NCI-H524 treated with DMSO at 0.1 percent for 48 hours (cell line): ENCODE data around the gene KATNB1.
"Not testable (repeated sequence)": the region's sequence is repeated elsewhere in the genome, so short reads cannot be mapped to it uniquely, and the experiment has no call there.

ENCODE experiments used
- DNase-seq: peaks from one replicate; lab custom pipeline; 2025; lab: John Stamatoyannopoulos, UW

Gene KATNB1

DNA sequence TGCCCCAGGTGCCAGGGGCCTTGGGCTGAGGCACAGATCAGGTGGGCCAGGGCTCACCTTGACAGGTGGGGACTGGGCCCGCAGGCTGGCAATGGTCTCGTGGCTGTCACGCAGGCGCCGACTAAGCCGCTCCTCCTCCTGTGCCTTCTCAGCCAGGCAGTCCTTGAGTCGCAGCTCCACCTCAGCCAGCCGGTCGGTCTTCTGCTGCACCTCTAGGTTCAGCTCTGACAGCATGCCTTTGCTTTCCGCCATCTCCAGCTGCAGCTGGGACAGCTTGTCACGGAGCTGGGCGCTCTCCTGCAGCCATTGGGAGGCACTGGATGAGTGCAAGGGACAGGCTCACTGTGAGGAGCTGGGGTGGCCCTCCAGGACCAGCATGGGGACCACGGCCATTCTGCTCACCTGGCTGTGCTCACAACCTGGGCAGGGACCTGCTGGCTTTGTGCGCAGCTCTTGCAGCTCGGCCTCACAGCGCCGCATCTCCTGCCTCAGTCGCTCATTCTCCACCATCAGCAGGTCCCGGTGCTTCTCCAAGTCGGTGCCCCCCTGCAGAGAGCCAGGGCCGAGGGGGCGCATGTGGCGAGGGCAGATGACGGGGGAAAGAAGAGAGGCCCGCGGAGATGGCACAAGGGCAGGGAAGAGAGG, 35.7 kb downstream of the KATNB1 start:
- DNase-seq = no peak

DNA sequence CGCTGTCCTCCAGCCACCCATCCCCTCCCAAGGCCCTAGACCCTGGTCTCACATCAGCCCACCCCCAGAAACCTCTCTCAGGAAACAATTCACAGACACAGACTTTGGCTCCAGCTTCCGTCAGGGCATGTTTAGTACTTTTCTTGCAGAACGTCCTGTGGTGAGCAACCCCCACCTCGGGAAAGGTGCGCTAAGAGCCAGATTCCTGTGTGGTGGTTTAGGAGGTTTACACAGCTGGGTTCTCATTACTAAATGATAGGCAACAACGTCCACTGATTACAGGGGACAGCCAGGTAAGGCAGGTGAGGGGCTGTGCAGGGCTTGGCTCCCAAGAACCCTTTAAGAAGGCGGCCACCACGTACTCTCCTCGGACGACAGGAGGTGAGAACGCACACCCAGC, 37.4 kb downstream of the KATNB1 start:
- no peak for DNase-seq

DNA sequence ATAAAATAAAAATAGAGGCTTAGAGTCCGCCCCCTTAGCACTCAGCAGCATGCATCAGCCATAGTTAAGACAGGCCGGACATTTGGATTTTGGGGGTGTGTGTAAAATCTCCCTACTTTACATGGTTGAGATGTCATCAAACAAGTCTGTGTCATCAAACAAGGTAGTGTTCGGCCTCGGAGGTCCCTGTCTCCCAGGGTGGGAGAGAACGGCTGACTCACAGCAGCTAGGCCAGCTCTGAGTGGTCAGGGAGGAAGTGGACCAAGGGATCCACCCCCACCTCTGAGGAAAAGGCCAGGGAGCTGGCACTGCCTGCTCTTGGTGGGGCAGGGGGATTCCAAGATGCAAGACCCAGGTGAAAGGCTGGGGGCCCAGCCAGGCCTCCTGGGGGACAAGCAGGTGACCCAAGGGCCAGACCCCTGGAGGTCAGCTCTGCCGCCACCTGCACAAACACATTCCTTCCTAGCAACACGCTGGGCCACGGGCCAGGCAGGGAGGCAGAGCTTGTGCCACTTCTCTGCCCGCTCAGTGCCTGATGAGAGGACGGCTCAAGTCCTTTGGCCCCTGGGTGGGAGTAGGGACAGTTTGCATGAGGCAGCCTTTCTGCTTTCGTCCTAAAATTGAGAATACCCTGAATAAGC, 38.2 kb downstream of the KATNB1 start:
- no peak for DNase-seq

GRCh38 chr16:57774705-57775285, 39.2 kb downstream of the KATNB1 start:
- DNase-seq = no peak

DNA sequence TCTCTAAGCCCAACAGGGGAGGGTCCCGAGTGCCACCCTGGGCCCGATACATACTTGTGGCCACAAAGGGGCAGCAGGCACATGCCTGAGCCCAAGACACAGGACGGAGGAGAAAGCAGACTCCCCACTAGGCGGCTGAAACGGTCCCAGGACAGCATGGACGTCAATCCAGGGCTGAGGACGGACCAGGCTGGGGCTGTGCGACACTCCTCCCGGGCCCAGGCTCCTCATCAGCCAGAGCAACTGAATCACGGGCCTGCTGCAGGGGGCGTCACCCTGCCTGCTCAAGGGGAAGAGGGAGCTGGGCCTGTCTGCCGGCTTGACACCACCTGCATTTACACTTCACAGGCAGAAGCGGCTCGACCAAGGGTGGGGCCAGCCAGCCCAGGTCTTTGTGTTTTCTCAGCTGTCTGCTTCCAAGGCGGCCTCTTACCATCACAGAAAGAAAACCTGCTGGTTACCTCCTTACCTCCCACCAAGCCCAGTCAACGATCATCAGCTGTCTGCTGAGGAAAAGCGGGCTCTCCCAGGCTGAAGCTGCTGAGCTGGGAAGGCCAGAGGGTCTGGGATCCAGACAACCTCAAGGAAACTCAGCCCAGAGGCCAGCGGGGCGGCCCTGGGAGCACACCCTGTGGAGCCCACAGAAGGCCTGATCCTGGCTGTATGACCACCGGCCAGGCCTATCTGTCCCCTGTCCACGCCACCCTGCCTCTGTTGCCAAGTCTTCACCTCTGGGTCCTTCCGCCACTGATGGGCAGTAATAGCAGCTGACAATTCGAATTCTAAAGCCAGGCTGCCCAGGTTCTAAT, 40.3 kb downstream of the KATNB1 start:
- no peak for DNase-seq

DNA sequence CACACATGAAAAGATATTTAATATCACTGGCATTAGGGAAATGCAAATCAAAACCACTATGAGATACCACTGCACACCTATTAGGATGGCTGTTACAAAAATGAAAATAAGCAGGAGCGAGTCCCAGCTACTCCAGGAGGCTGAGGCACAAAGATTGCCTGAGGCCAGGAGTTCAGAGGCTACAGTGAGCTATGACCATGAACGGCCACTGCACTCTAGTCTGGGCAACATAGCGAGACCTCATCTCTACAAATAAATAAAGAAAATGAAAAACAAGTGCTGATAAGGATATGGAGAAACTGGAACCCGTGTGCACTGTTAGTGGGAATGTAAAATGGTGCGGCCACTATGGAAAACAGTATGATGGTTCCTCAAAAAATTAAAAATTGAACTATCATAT, 43.1 kb downstream of the KATNB1 start:
- no peak for DNase-seq

GRCh38 chr16:57779836-57780235, 44.3 kb downstream of the KATNB1 start:
- not testable (repeated sequence) for DNase-seq

DNA sequence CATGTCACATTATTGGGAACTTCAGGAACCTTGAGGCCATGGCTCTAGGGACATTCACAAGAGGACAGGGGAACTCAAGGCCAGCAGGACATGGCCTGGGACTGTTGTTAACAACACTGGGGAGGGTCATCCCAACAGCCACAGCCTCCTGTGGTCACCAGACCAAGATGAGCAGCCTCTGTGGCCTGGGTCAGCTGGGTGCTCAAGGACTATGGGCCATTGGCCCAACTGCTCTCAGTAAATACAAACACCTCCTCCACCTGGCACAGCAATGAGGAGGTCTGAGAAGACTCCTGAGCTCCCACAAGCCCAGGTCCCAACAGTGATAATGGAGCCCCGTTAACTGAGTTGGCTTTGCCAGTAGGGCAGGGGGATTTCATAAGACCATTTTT, 45.8 kb downstream of the KATNB1 start:
- DNase-seq = no peak

DNA sequence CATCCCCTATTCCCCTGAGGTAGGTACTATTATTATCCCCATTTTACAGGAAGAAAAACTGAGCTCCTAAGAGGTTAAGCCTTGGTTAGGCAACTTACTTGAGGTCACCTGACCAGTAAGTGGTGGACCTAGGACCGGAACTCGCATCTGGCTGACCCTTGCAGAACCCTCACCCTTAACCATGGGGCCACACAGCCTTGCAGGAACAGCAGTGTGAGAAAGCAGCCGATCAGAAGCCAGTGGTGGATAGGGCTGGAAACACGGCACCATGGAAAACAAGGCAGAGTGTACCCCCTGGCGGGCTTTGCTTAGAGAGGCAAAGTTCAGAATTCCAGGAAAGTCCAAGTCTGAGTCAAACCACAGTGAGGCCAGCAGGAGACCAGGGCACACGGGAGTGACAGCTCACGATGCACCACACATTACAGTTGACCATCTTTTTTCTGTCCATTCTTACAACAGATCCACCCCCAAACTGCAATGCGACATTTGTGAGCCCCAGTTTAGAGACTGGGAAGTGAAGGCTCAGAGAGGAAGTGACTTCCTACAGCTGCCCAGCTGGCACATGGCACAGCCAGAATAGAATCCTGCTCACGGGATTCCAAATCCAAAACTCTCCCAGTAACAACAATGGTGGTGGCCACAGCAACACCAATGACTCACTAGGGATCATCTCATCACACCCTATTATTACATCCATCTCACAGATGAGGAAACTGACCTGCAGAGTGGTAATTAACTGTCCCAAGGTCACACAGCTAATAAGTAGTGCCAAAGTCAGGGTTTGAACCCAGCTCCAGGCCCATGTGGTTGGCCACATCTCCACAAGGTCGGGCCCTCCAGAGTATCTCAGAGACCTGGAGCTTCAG, 46.4 kb downstream of the KATNB1 start:
- DNase-seq = no peak

DNA sequence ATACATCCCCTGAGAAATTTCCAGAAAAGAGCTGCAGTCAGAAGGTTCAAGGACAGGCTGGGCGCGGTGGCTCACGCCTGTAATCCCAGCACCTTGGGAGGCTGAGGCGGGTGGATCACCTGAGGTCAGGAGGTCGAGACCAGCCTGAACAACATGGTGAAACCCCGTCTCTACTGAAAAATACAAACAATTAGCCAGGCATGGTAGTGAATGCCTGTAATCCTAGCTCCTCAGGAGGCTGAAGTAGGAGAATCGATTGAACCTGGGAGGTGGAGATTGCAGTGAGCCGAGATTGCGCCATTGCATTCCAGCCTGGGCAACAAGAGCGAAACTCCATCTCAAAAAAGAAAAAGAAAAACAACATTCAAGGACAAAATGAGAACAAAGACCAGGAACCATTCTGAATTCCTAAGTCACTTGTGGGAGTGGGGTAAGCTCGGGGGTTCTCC, 47.1 kb downstream of the KATNB1 start:
- not testable (repeated sequence) for DNase-seq

DNA sequence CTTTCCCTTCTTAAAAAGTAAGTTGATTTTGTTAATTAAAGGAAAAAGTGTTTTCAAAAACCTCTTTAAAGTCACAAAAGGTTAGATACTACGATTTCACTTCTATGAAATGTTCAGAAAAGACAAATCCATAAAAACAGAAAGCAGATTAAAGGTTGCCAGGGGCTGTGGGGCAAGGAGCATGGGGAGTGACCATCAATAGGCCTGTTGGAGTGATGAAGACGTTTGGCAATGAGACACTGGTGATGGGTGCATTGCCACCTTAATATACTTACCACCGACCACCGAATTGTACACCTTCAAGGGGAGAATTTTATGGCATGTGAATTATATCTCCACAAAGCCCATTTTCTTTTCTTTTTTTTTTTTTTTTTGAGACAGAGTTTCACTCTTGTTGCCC, 47.5 kb downstream of the KATNB1 start:
- no peak for DNase-seq

DNA sequence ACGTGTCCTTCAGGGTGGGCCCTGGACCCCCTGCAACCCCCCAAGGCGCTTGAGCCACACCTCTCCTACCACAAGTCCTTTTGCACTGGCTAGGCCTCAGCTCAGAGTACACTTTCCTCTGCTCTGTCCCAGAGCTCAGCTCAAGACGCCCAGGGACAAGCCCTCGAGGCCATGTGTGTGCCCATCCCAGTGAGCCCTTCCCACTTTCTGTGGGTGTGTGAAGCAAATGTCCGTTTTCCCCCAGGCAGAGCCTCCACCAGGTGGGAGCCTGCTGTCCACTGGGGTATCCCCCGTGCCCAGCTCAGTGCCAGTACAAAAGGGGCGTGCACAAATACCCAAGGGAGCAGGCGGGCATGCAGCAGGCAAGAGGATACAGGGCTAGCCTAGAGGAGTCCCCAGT, 48.3 kb downstream of the KATNB1 start:
- no peak for DNase-seq

DNA sequence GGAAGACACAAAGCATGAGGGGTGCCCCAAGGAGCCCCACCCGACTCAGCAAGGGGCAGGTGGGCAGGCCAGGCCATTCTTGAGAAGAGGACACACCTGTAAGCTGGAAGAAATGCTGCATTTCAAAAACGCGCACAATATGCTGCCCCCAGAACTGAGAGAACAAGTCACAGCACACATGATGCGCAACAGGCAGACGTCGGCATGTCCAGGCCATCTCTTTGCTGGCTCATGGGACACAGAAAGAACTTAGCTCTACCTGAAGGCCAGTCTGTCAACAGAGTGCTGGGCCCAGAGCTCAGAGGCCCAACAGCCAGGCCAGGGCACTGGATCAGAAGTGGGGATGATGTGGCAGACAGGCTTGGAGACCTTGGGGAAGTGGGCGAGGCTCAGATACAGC, 48.8 kb downstream of the KATNB1 start:
- no peak for DNase-seq

GRCh38 chr16:57785385-57785784, 49.8 kb downstream of the KATNB1 start:
- DNase-seq = no peak

DNA sequence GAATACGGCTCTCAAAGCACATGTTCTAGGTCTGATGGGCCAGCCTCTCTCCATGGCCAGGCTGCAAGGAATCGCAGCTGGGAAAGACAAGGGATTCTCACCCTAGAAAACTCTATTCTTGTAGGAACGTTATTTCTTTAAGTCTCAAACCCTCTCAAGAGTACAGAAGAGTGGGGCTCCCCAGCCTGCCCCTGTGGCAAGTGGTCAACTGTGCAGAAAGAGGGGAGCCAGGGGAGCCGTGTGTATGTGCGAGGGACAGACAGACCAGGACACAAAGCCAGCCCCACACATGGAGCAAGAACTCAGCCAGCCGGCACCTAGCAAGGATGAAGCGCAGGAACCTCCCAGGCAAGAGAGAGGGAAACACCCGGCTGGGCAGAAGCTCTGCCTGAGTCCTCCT, 50.4 kb downstream of the KATNB1 start:
- DNase-seq = no peak

GRCh38 chr16:57786632-57787518, 51.3 kb downstream of the KATNB1 start:
- DNase-seq = no peak

DNA sequence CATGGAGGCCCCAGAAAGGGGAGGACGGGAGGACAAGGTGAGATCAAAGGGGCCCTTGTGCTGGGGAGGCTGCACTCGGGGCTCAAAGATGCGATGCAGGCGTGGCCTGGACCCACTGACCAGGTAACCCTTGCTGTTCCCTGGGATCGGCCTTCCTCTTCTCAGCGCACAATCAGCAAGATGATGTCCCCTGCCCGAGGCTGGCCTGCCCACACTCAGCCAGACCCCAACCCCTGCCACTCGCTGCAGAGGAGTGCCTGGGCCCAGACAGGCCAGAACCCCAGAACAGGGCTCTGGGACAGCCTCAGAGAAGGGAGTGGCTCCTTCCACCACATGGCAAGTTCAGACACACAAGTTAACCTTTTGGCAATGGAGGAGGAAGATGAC, 51.9 kb downstream of the KATNB1 start:
- DNase-seq = no peak

DNA sequence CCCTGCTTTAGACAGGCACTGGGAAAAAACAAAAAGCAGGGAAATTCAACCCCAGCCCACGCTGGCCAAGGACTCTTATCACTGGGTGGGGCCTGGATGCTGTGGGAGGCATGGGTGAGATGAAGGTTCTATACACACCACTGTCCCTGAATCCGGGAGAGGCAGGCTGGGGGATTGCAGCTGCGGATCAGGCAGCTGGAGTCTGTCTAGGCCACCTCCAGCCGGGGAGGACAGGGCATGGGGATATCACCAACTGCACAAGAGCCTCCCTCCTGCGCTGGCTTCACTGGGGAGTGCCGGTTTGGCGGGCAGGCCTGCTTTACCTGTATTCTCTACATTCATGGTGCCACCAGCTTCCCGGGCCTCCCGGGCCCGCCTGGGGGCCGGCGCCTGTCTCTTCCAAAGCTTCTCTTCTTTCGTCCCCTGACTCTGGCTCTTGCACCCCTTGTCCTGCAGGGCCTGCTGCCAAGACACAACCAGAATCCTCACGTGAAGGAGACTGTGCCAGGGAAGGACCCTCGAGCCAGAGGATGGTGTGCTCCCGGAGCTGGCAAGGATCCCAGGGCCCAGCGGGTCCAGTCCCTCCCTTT, 52.8 kb downstream of the KATNB1 start:
- no peak for DNase-seq

GRCh38 chr16:57788951-57789350, 53.4 kb downstream of the KATNB1 start:
- DNase-seq = no peak

DNA sequence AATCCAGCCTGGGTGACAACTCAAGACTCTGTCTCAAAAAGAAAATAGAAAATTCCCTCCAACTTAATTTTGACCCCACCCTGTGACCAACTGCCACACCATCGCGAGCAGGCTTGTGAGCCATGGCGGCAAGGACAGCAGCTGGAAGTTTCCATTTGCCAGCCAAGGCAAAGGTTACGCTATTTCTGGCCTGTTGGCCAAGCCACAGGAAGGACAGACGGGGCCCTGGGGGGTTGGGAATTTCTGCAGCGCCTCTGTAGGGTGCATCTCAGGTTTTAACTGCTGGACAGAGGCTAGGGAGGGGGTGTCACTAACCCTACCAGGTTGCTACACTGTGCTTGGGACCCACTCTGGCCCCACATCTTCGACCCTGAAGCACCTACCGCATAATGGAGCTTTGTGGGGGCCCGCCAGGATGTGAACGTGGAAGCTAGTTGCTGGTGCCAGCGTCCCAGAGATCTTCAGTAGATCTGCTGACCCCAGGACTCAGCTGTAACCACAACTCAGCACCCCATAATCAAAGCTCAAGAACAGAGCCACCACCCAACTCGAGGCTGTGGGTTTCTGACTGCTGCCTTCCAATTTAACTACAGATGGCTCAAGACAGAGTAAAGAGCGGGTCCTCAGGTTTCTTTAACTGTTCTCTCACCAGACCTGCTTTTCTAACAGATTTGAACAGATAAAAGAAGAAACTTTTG, 55.8 kb downstream of the KATNB1 start:
- DNase-seq = no peak
